ENCODE results near the gene KXD1. TPM values are rescaled to one million over a fixed set of nuclear protein-coding genes. Genes with fewer than 3 reads are reported as not detected.

The KXD1 gene
- total RNA-seq, 1 donor from 2014 or later: 128 TPM

- H3K4me3 ChIP-seq (ENCODE audit: low read depth, low read length): no peak overlapping the region
- TF ChIP-seq CTCF (conservative IDR thresholded peaks at IDR 0.05; ENCODE audit: low read depth, low read length): no peak
- no peak for DNase-seq (ENCODE audit: low read depth)
These were observed 33.8 kb upstream of the KXD1 start for GRCh38 chr19:18523841-18524240.

GRCh38 chr19:18526316-18526715, 31.4 kb upstream of the KXD1 start:
- DNase-seq (ENCODE audit: low read depth): no peak
- TF ChIP-seq CTCF (conservative IDR thresholded peaks at IDR 0.05; ENCODE audit: low read depth, low read length): no peak

GRCh38 chr19:18529782-18530181, 27.9 kb upstream of the KXD1 start:
- TF ChIP-seq CTCF (conservative IDR thresholded peaks at IDR 0.05; ENCODE audit: low read depth, low read length): no peak
- H3K4me3 ChIP-seq (ENCODE audit: low read depth, low read length): no peak overlapping the region
- no peak for DNase-seq (ENCODE audit: low read depth)

More at GRCh38 chr19:18526316-18526715, 31.4 kb upstream of the KXD1 start:
- no peak overlapping the region for H3K4me3 ChIP-seq (ENCODE audit: low read depth, low read length)

GRCh38 chr19:18531485-18531884, 26.2 kb upstream of the KXD1 start:
- no peak for TF ChIP-seq CTCF (conservative IDR thresholded peaks at IDR 0.05; ENCODE audit: low read depth, low read length)
- DNase-seq (ENCODE audit: low read depth): no peak
- H3K4me3 ChIP-seq (ENCODE audit: low read depth, low read length): no peak overlapping the region

- TF ChIP-seq CTCF (conservative IDR thresholded peaks at IDR 0.05; ENCODE audit: low read depth, low read length): no peak
- DNase-seq (ENCODE audit: low read depth): no peak
- no peak overlapping the region for H3K4me3 ChIP-seq (ENCODE audit: low read depth, low read length)
These were observed 25.3 kb upstream of the KXD1 start for GRCh38 chr19:18532168-18532890.

- no peak for DNase-seq (ENCODE audit: low read depth)
- no peak for TF ChIP-seq CTCF (conservative IDR thresholded peaks at IDR 0.05; ENCODE audit: low read depth, low read length)
- H3K4me3 ChIP-seq (ENCODE audit: low read depth, low read length): no peak overlapping the region
These were observed 24.6 kb upstream of the KXD1 start for GRCh38 chr19:18533058-18533457.

GRCh38 chr19:18536475-18536874, 21.2 kb upstream of the KXD1 start:
- no peak for DNase-seq (ENCODE audit: low read depth)
- no peak for TF ChIP-seq CTCF (conservative IDR thresholded peaks at IDR 0.05; ENCODE audit: low read depth, low read length)
- no peak overlapping the region for H3K4me3 ChIP-seq (ENCODE audit: low read depth, low read length)
